Endothelial cell of umbilical vein (primary cell): Measurements from ENCODE around the gene PHACTR1. TPM values are rescaled to one million over a fixed set of nuclear protein-coding genes. Genes with fewer than 3 reads are reported as not detected.

Experiments
- BruUV-seq: library from RNA; stranded (reverse); fragments of 400-500 nt; replicated peaks from 2 replicates; lab custom pipeline; 2021; lab: Mats Ljungman, UMichigan
- CTCF ChIA-PET: fragments of 300-600, 350-600 bp; sonication (Branson Sonifier 250); formaldehyde crosslinking; loops from one replicate; lab custom pipeline; 2021; ENCODE audit warnings: antibody characterized with exemption, inconsistent platforms; lab: Charles Lee
- POLR2A ChIA-PET: fragments of 300-600, 350-600 bp; sonication (Branson Sonifier 250); formaldehyde crosslinking; loops from one replicate; lab custom pipeline; 2021; ENCODE audit warnings: antibody characterized with exemption, inconsistent platforms; lab: Charles Lee
- DNase-seq: peaks from one replicate; pipeline ENCODE4 v3.0.0-alpha.2; 2011; ENCODE audit warnings: low read depth, low spot score
- FAIRE-seq: peaks from 2 replicates; lab custom pipeline; 2011; peaks lifted over from hg19 to GRCh38; lab: Jason Lieb, UNC
- H2AFZ ChIP-seq: 2 replicates; pipeline ENCODE4 v1.6.0; 2012; ENCODE audit warnings: low read depth, low read length, control low read depth, inconsistent platforms
- H3K27ac ChIP-seq: 2 replicates; pipeline ENCODE4 v1.5.1; 2011; ENCODE audit warnings: low read depth, mild to moderate bottlenecking, control low read depth, low read length, moderate library complexity; ENCODE audit not compliant: insufficient read depth
- H3K27me3 ChIP-seq, 2 experiments: 2 replicates each; pipeline versions ENCODE4 v1.6.0 to v1.6.1; 2011; ENCODE audit warnings: low read length in 2 of 2, mixed read lengths in 1 of 2; ENCODE audit not compliant: control insufficient read depth in 2 of 2, insufficient read depth in 2 of 2
- H3K36me3 ChIP-seq, 2 experiments: 2 replicates in 1 of 2; 3 replicates in 1 of 2; pipeline ENCODE4 v1.5.1; 2011; ENCODE audit warnings: low read length in 2 of 2, mild to moderate bottlenecking in 1 of 2, moderate library complexity in 1 of 2; ENCODE audit not compliant: control insufficient read depth in 2 of 2, insufficient read depth in 2 of 2; ENCODE audit errors: extremely low read depth in 1 of 2
- H3K4me1 ChIP-seq: 3 replicates; pipeline ENCODE4 v1.5.1; 2011; ENCODE audit warnings: mild to moderate bottlenecking, low read length; ENCODE audit not compliant: control insufficient read depth, insufficient read depth; ENCODE audit errors: extremely low read depth
- H3K4me2 ChIP-seq: 2 replicates; pipeline ENCODE4 v1.6.1; 2011; ENCODE audit warnings: low read length, control low read depth, mixed read lengths; ENCODE audit not compliant: insufficient read depth
- H3K4me3 ChIP-seq, 3 experiments: fragments of 200-600 bp in 1 of 3; sonication (generic), shearing (Covaris generic) in 1 of 3; replicated peaks in 1 of 3; 2 replicates each; pipeline ENCODE4 v1.5.1; 2011 to 2016; ENCODE audit warnings: control low read depth in 3 of 3, low read length in 3 of 3, mild to moderate bottlenecking in 2 of 3, inconsistent platforms in 1 of 3, low read depth in 1 of 3, moderate library complexity in 1 of 3; ENCODE audit not compliant: insufficient read depth in 1 of 3
- H3K79me2 ChIP-seq: 2 replicates; pipeline ENCODE4 v1.6.0; 2012; ENCODE audit warnings: low read length, inconsistent platforms; ENCODE audit not compliant: control insufficient read depth, insufficient read depth
- H3K9ac ChIP-seq: replicated peaks from 2 replicates; pipeline ENCODE3; 2011; ENCODE audit warnings: low read length, control low read depth; ENCODE audit not compliant: insufficient read depth; ENCODE audit errors: extremely low read depth
- H3K9me1 ChIP-seq: replicated peaks from 3 replicates; pipeline ENCODE4 v1.6.0; 2011; ENCODE audit warnings: mild to moderate bottlenecking, low read length; ENCODE audit not compliant: control insufficient read depth, insufficient read depth; ENCODE audit errors: extremely low read depth
- H3K9me3 ChIP-seq: replicated peaks from 2 replicates; pipeline ENCODE4 v1.5.1; 2012; ENCODE audit warnings: low read length, inconsistent platforms; ENCODE audit not compliant: control insufficient read depth, insufficient read depth
- H4K20me1 ChIP-seq: replicated peaks from 2 replicates; pipeline ENCODE3; 2011; ENCODE audit warnings: mild to moderate bottlenecking, low read length; ENCODE audit not compliant: control insufficient read depth, insufficient read depth; ENCODE audit errors: extremely low read depth
- CTCF ChIP-seq, 2 donors: IDR thresholded peaks; 1 replicate in 1 of 2; 2 replicates in 1 of 2; pipeline ENCODE4 v1.5.1; 2011; ENCODE audit warnings: low read length in 2 of 2, mild to moderate bottlenecking in 2 of 2, moderate library complexity in 2 of 2, control low read depth in 1 of 2, inconsistent platforms in 1 of 2, low read depth in 1 of 2; ENCODE audit not compliant: insufficient read depth in 1 of 2; ENCODE audit errors: extremely low read depth in 1 of 2
- EZH2 ChIP-seq: IDR thresholded peaks from 2 replicates; pipeline ENCODE4 v1.6.1; 2012; ENCODE audit warnings: borderline replicate concordance, low read depth, mild to moderate bottlenecking, moderate library complexity, low read length, inconsistent platforms; ENCODE audit not compliant: severe bottlenecking
- FOS ChIP-seq: IDR thresholded peaks from 2 replicates; pipeline ENCODE4 v1.6.1; 2011; ENCODE audit warnings: mild to moderate bottlenecking, low read length, moderate library complexity, borderline replicate concordance; ENCODE audit not compliant: insufficient read depth
- GATA2 ChIP-seq: IDR thresholded peaks from 2 replicates; pipeline ENCODE4 v1.7.0; 2011; ENCODE audit warnings: low read depth, mild to moderate bottlenecking, moderate library complexity, mixed read lengths, low read length; ENCODE audit not compliant: insufficient read length, insufficient read depth
- JUN ChIP-seq: IDR thresholded peaks from 2 replicates; pipeline ENCODE4 v1.6.1; 2011; ENCODE audit warnings: borderline replicate concordance, low read depth; ENCODE audit not compliant: insufficient read length, insufficient read depth
- MAX ChIP-seq: IDR thresholded peaks from 2 replicates; pipeline ENCODE4 v1.6.1; 2011; ENCODE audit not compliant: insufficient read depth, insufficient read length
- MYC ChIP-seq: IDR thresholded peaks from one replicate; pipeline ENCODE4 v1.6.1; 2011; ENCODE audit warnings: mild to moderate bottlenecking, low read depth, low read length
- POLR2A ChIP-seq: IDR thresholded peaks from 2 replicates; pipeline ENCODE4 v1.6.1; 2012; ENCODE audit warnings: low read depth, mild to moderate bottlenecking, control low read depth, low read length
- POLR2AphosphoS5 ChIP-seq: IDR thresholded peaks from 2 replicates; pipeline ENCODE4 v1.6.1; 2012; ENCODE audit warnings: low read depth, mild to moderate bottlenecking, control low read depth, low read length, moderate library complexity; ENCODE audit not compliant: insufficient read depth
- dilution Hi-C: fragments of 300-500 bp; cut with MboI; formaldehyde crosslinking; loops from one replicate; pipeline ENCODE4 v1.15.0; 2019; ENCODE audit warnings: low sequenced_read_pairs; ENCODE audit not compliant: extremely low pct_ligation_motif_present
- intact Hi-C: fragments of 100-400 bp; cut with micrococcal nuclease; formaldehyde crosslinking; loops from one replicate; pipeline ENCODE4 v1.10.0; 2022
- polyA plus RNA-seq, 4 experiments: library from polyadenylated mRNA; depleted of rRNA in 3 of 4; stranded (reverse) in 3 of 4; unstranded in 1 of 4; fragments of >200 nt; gene quantifications; 2 replicates each; pipeline versions ENCODE4 v1.2.1 to v1.2.3, GENCODE V29; 2011 to 2012; ENCODE audit warnings: missing spikeins in 1 of 4
- total RNA-seq: library from RNA; stranded (reverse); gene quantifications from 2 replicates; pipeline ENCODE4 v1.2.3, GENCODE V29; 2021

Gene PHACTR1
- total and polyA plus RNA-seq, 2 donors (not counting 3 experiments of a cell fraction or from before 2014, with no cell fraction given) = 2.4 to 23.2 TPM

- Histone ChIP-seq H3K4me3 (no peak overlapping the region), H3K27ac (no peak overlapping the region), H2AFZ (no peak overlapping the region), H3K4me1 (no peaks in the 10 kb centered on the region), H3K9me3 (no peaks in the 10 kb centered on the region), H3K79me2 (no peaks in the 10 kb centered on the region), H4K20me1 (no peaks in the 10 kb centered on the region), H3K36me3 (no peaks in the 10 kb centered on the region), H3K4me2 (no peak overlapping the region), H3K27me3 (no peaks in the 10 kb centered on the region), H3K9me1 (no peaks in the 10 kb centered on the region), H3K9ac (no peak overlapping the region)
- no peak for FAIRE-seq
- no peak for DNase-seq
- ChIA-PET CTCF (no interaction called here), POLR2A (no interaction called here)
- intact Hi-C loops = no loop called here
- BruUV-seq = no TSS peak
- dilution Hi-C loops = no loop called here
- no peak for TF ChIP-seq POLR2A
- TF ChIP-seq JUN = no peak
- no peak for TF ChIP-seq CTCF (IDR thresholded peaks at IDR 0.05; ENCODE audit: extremely low read depth in 1 of 2, insufficient read depth in 1 of 2, low read depth in 1 of 2, low read length in 2 of 2)
- TF ChIP-seq GATA2 = no peak
These were observed 396.8 kb downstream of the PHACTR1 start for GRCh38 chr6:13113376-13113775.

GRCh38 chr6:13113981-13114593 is 397.5 kb downstream of the PHACTR1 start:
- H3K9me1 ChIP-seq = no peaks in the 10 kb centered on the region
- H3K27ac ChIP-seq = no peak overlapping the region
- DNase-seq (no peak), FAIRE-seq (no peak)
- H3K79me2 ChIP-seq = no peaks in the 10 kb centered on the region
- H3K9ac ChIP-seq = no peak overlapping the region
- no peak overlapping the region for H3K4me3 ChIP-seq
- no TSS peak for BruUV-seq
- H3K4me2 ChIP-seq = no peak overlapping the region
- H2AFZ ChIP-seq = no peak overlapping the region
- H3K9me3 ChIP-seq = no peaks in the 10 kb centered on the region
- H3K36me3 ChIP-seq = no peaks in the 10 kb centered on the region
- ChIA-PET CTCF (interaction anchor here (1.2 kb wide), 1 partner anchor 10 kb away, joined by 4 read pairs; no protein-coding TSS in a partner anchor), POLR2A (no interaction called here)
- intact Hi-C loops = no loop called here
- TF ChIP-seq POLR2AphosphoS5 (no peak), FOS (no peak), CTCF (IDR thresholded peaks at IDR 0.05; ENCODE audit: extremely low read depth in 1 of 2, insufficient read depth in 1 of 2, low read depth in 1 of 2, low read length in 2 of 2) (no peak), POLR2A (no peak), MYC (no peak), MAX (no peak), JUN (no peak), EZH2 (no peak), GATA2 (no peak)
- H3K4me1 ChIP-seq = no peaks in the 10 kb centered on the region
- dilution Hi-C loops = no loop called here
- no peaks in the 10 kb centered on the region for H4K20me1 ChIP-seq
- no peaks in the 10 kb centered on the region for H3K27me3 ChIP-seq
